HEK293 (cell line): ENCODE data around the gene SLC1A3.

Experiments used
- ZNF174 ChIP-seq: fragments of 450-650 bp; formaldehyde crosslinking; IDR thresholded peaks from 2 replicates; pipeline ENCODE4 v1.5.0; 2017; ENCODE audit warnings: missing biosample characterization, mild to moderate bottlenecking, missing genetic modification characterization
- TF ChIP-seq, protein P1 (sequence below): fragments of 450-650 bp; formaldehyde crosslinking; IDR thresholded peaks from 2 replicates; pipeline ENCODE4 v1.5.1; 2016; ENCODE audit warnings: missing biosample characterization, missing genetic modification characterization

DNA sequence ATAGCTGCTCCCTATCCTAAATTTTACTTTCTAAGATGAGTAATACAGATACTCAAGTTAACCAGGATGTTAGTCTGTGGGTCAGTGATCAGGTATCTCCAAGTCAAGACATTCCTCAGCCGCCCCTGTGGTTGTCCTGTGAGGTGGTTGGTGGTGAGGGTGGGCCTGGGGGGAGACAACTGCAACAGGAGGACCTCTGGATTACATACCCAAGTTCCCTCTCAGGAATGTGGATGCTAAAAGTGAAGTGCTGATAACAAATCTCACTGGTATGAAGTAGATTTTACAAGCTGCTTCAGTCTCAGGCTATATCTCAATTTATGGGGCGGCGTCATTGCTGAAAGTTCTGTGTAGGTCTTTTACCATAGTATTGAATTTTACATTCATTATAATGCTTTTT lies 38.3 kb downstream of the SLC1A3 start:
- TF ChIP-seq ZNF174: no peak
- TF ChIP-seq, protein P1, sequence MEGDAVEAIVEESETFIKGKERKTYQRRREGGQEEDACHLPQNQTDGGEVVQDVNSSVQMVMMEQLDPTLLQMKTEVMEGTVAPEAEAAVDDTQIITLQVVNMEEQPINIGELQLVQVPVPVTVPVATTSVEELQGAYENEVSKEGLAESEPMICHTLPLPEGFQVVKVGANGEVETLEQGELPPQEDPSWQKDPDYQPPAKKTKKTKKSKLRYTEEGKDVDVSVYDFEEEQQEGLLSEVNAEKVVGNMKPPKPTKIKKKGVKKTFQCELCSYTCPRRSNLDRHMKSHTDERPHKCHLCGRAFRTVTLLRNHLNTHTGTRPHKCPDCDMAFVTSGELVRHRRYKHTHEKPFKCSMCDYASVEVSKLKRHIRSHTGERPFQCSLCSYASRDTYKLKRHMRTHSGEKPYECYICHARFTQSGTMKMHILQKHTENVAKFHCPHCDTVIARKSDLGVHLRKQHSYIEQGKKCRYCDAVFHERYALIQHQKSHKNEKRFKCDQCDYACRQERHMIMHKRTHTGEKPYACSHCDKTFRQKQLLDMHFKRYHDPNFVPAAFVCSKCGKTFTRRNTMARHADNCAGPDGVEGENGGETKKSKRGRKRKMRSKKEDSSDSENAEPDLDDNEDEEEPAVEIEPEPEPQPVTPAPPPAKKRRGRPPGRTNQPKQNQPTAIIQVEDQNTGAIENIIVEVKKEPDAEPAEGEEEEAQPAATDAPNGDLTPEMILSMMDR (tag by site-specific recombination): no peak
